Tibial nerve (tissue), 4 donors: ENCODE measurements around the gene LHX3. TPM values are rescaled to one million over a fixed set of nuclear protein-coding genes. Genes with fewer than 3 reads are reported as not detected.

Experiments used
- DNase-seq, 2 donors: peaks; one replicate each; pipeline ENCODE4 v3.0.0-alpha.2; 2019; ENCODE audit warnings: low spot score in 2 of 2
- H3K27ac ChIP-seq, 4 donors: fragments of 200-600 bp; sonication (generic) in 3 of 4; one replicate each; pipeline ENCODE4 v1.5.1; 2017 to 2019; ENCODE audit warnings: mild to moderate bottlenecking in 1 of 4
- H3K27me3 ChIP-seq, 2 donors: fragments of 200-600 bp; sonication (generic) in 1 of 2; one replicate each; pipeline versions ENCODE4 v1.5.1 to v1.6.0; 2017 to 2019
- H3K36me3 ChIP-seq, 3 donors: fragments of 200-600 bp; sonication (generic); one replicate each; pipeline ENCODE4 v1.5.1; 2018 to 2019
- H3K4me1 ChIP-seq, 4 donors: fragments of 200-600 bp; sonication (generic) in 3 of 4; one replicate each; pipeline ENCODE4 v1.5.1; 2017 to 2019
- H3K4me3 ChIP-seq, 4 donors: fragments of 200-600 bp; sonication (generic) in 3 of 4; one replicate each; pipeline ENCODE4 v1.5.1; 2017 to 2019; ENCODE audit warnings: mild to moderate bottlenecking in 1 of 4, moderate library complexity in 1 of 4
- H3K9me3 ChIP-seq, 4 donors: fragments of 200-600 bp; sonication (generic) in 3 of 4; one replicate each; pipeline ENCODE4 v1.5.1; 2017 to 2019
- EP300 ChIP-seq, 2 donors: sonication (generic); formaldehyde crosslinking; IDR thresholded peaks; one replicate each; pipeline ENCODE4 v1.6.1; 2017; ENCODE audit warnings: antibody characterized with exemption in 2 of 2, mild to moderate bottlenecking in 1 of 2
- POLR2A ChIP-seq, 2 donors: fragments of 450-650 bp; IDR thresholded peaks; one replicate each; pipeline ENCODE4 v1.6.1; 2017; ENCODE audit warnings: antibody characterized with exemption in 2 of 2, mild to moderate bottlenecking in 2 of 2, moderate library complexity in 2 of 2
- WGBS, 2 donors: methylation state at CpG; one replicate each; pipeline ENCODE4 v1.1.5; 2018; 5-methylcytosine and 5-hydroxymethylcytosine counted together
- total RNA-seq, 4 donors: library from RNA; depleted of rRNA; stranded (reverse); fragments of >200 nt; gene quantifications; one replicate each; pipeline ENCODE4 v1.1.0, GENCODE V29; 2016
- TF ChIP-seq, protein P1 (sequence below), 5 experiments: fragments of 200-600 bp in 3 of 5; fragments of 450-650 bp in 2 of 5; sonication (generic) in 3 of 5; IDR thresholded peaks; one replicate each; pipeline ENCODE4 v1.5.1; 2016 to 2019; ENCODE audit warnings: antibody characterized with exemption in 5 of 5, mild to moderate bottlenecking in 3 of 5, moderate library complexity in 2 of 5

The LHX3 gene
- total RNA-seq, 4 donors from 2014 or later = not detected

DNA sequence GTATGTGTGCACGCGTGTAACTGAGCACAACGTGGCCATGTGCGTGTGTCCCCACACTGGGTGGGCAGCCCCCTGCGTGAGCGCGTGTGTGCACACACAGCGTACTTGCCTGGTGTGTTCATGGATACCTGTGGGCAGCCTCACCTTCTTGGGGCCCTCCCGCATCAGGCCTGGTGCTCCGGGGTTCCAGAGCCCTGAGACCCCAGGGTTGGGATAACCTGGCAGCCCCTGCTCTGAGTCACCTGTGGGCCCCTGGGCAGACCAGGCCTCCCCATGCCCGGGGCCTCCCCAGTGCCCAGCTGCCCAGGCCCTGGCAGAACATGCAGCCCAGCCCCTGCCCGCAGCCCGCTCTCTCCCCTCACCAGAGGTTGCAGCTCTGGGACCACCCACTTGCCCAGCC, 25.2 kb downstream of the LHX3 start:
- Histone ChIP-seq H3K4me1 (no peaks in the 10 kb centered on the region), H3K4me3 (no peak overlapping the region), H3K27me3 (peaks cover 0 to 33% of the 10 kb centered on the region in 2 donors), H3K27ac (no peak overlapping the region), H3K9me3 (no peaks in the 10 kb centered on the region), H3K36me3 (no peaks in the 10 kb centered on the region)
- TF ChIP-seq, protein P1, sequence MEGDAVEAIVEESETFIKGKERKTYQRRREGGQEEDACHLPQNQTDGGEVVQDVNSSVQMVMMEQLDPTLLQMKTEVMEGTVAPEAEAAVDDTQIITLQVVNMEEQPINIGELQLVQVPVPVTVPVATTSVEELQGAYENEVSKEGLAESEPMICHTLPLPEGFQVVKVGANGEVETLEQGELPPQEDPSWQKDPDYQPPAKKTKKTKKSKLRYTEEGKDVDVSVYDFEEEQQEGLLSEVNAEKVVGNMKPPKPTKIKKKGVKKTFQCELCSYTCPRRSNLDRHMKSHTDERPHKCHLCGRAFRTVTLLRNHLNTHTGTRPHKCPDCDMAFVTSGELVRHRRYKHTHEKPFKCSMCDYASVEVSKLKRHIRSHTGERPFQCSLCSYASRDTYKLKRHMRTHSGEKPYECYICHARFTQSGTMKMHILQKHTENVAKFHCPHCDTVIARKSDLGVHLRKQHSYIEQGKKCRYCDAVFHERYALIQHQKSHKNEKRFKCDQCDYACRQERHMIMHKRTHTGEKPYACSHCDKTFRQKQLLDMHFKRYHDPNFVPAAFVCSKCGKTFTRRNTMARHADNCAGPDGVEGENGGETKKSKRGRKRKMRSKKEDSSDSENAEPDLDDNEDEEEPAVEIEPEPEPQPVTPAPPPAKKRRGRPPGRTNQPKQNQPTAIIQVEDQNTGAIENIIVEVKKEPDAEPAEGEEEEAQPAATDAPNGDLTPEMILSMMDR (IDR thresholded peaks at IDR 0.05) = no peak
- TF ChIP-seq POLR2A (IDR thresholded peaks at IDR 0.05) = no peak
- TF ChIP-seq EP300 (IDR thresholded peaks at IDR 0.05) = no peak
- WGBS, 2 donors = 90 to 95% methylated on average over 11 to 13 of the region's 13 CpGs
- no peak for DNase-seq

DNA sequence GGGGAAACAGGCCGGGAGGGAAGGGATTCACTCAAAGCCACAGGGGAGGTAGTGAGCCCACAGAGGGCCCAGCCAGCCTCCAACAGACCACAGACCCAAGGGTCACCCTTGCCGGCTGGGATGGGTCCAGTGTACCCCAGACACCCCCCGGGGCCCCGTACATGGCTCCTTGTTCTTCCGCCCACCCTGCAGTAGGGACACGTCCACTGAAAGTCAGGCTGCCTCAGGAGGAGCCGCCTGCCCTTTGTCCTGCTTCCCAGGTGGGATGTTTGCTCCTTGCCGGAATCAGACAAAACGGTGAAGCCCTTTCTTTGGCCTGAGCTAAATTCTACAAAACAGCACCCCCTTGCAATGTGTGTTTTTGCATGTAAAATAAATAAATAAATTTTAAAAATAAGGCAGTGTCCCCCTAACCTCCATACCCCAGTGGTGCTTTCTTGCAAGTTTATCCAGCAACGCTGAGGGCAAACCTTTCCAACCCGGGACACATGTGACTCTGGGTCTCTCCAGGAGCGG, 25.8 kb downstream of the LHX3 start:
- no peak for DNase-seq
- Histone ChIP-seq H3K36me3 (no peaks in the 10 kb centered on the region), H3K4me1 (no peaks in the 10 kb centered on the region), H3K4me3 (no peak overlapping the region), H3K9me3 (no peaks in the 10 kb centered on the region), H3K27ac (no peak overlapping the region), H3K27me3 (peaks cover 0 to 27% of the 10 kb centered on the region in 2 donors)
- 45 to 51% methylated on average over 11 to 12 of the region's 12 CpGs for WGBS, 2 donors
- TF ChIP-seq POLR2A (IDR thresholded peaks at IDR 0.05) (no peak), EP300 (IDR thresholded peaks at IDR 0.05) (no peak)

DNA sequence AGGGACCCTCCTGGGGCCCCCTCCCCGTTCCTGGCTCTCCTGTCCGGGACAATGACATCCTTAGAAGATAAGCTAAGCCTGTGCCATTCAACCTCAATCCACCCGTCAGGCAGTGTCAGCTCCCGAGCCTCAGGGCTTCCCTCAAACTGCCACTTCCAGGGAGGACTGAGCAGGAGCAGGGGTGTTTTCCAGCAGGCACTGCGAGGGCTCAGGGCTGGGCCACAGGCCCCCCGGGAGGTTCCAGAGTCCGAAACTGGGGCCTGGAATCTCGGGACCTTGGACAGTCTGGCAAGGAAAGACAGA, 26.2 kb downstream of the LHX3 start:
- no peak overlapping the region for H3K4me3 ChIP-seq
- 36 to 48% methylated on average over 5 to 6 of the region's 8 CpGs for WGBS, 2 donors

DNA sequence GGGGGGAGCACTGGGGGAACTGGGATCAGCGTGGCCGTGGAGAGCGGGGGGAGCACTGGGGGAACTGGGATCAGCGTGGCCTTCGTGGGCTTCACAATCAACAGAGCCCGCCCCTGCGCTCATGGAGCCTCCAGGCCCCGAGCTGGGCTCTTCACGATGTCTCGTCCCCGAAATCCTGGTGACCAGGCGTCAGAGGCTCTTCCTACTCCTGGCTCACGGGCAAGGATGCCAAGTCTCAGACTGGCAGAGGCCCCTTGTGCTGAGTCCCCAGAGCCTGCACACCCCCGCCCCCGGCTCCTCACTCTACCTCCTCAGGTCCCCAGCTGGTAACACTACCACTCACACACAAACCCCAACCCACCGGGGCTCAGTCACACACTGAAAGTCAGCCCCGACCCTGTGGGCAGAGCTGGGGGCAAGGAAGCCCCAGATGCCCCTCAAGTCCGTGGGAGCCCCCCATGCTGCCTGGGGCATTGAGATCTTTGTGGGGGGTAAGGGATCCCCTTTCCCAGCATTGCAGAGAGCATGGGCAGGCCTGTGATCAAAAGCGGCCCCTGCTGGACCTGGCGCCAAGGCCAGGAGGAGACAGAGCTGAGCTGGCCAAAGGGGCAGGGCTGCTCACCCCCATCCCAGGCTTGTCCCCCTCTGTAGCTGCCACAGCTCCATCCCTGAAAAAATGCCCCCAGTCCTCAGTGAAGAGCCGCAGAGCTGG, 26.7 kb downstream of the LHX3 start:
- Histone ChIP-seq H3K9me3 (no peaks in the 10 kb centered on the region), H3K27ac (no peak overlapping the region), H3K36me3 (no peaks in the 10 kb centered on the region), H3K4me1 (no peaks in the 10 kb centered on the region), H3K4me3 (no peak overlapping the region), H3K27me3 (peaks cover 0 to 19% of the 10 kb centered on the region in 2 donors)
- DNase-seq = no peak
- TF ChIP-seq EP300 (IDR thresholded peaks at IDR 0.05) (no peak), POLR2A (IDR thresholded peaks at IDR 0.05) (no peak)
- TF ChIP-seq, protein P1 (IDR thresholded peaks at IDR 0.05) = no peak
- 86 to 92% methylated on average over 18 to 20 of the region's 21 CpGs for WGBS, 2 donors

More for the DNA sequence above, 26.2 kb downstream of the LHX3 start:
- H3K9me3 ChIP-seq = no peaks in the 10 kb centered on the region
- peaks cover 0 to 24% of the 10 kb centered on the region in 2 donors for H3K27me3 ChIP-seq
- no peaks in the 10 kb centered on the region for H3K36me3 ChIP-seq
- TF ChIP-seq, protein P1 (IDR thresholded peaks at IDR 0.05) = no peak
- no peak for TF ChIP-seq EP300 (IDR thresholded peaks at IDR 0.05)
- no peak for TF ChIP-seq POLR2A (IDR thresholded peaks at IDR 0.05)
- no peak for DNase-seq
- H3K27ac ChIP-seq = no peak overlapping the region
- H3K4me1 ChIP-seq = no peaks in the 10 kb centered on the region

DNA sequence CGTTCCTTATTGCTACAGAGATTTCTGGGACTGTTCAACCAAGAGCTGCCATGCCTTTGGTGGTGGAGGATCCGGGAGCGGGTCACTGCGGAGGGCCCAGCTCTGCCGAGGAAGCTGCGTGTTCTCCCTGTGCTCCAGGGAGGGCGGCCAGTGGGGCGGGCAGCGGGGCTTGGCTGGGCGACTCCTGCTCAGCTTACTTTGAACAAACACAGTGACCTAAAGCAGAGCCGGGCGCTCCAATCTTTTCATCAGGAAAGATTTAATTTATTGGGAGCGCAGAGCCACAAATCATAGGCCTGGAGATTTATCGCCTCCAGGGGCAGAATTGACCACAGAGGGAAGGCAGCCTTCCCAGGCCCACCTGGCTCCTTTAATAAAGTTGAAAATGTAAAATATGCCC, 27.7 kb downstream of the LHX3 start:
- Histone ChIP-seq H3K4me1 (no peaks in the 10 kb centered on the region), H3K4me3 (no peak overlapping the region), H3K36me3 (no peaks in the 10 kb centered on the region), H3K27me3 (peaks cover 0 to 10% of the 10 kb centered on the region in 2 donors), H3K9me3 (no peaks in the 10 kb centered on the region), H3K27ac (no peak overlapping the region)
- 79 to 85% methylated on average over 13 to 14 of the region's 14 CpGs for WGBS, 2 donors
- DNase-seq = no peak
- TF ChIP-seq POLR2A (IDR thresholded peaks at IDR 0.05) (no peak), EP300 (IDR thresholded peaks at IDR 0.05) (no peak)
- TF ChIP-seq, protein P1 (IDR thresholded peaks at IDR 0.05) = no peak
